H1 (cell line): Measurements from ENCODE around the gene EMD. TPM values are rescaled to one million over a fixed set of nuclear protein-coding genes. Genes with fewer than 3 reads are reported as not detected.

ENCODE experiments used
- CTCF ChIA-PET: fragments of 300-600 bp; sonication (Branson Sonifier 250); formaldehyde crosslinking; loops from one replicate; lab custom pipeline; 2021; ENCODE audit not compliant: partially characterized antibody; lab: Charles Lee
- POLR2A ChIA-PET: fragments of 300-600 bp; sonication (Branson Sonifier 250); formaldehyde crosslinking; loops from one replicate; lab custom pipeline; 2021; ENCODE audit warnings: inconsistent platforms; ENCODE audit not compliant: partially characterized antibody; lab: Charles Lee
- DNase-seq, 2 experiments: peaks; one replicate each; pipeline versions ENCODE4 v3.0.0 to v3.0.0-alpha.2; 2010 to 2022; ENCODE audit warnings: low spot score in 2 of 2, low read depth in 1 of 2, mixed read lengths in 1 of 2
- FAIRE-seq: peaks from 2 replicates; lab custom pipeline; 2011; peaks lifted over from hg19 to GRCh38; lab: Jason Lieb, UNC
- H2AFZ ChIP-seq: 2 replicates; pipeline ENCODE4 v1.8.1; 2012; ENCODE audit warnings: low read length, inconsistent platforms
- H2AK5ac ChIP-seq: 2 replicates; pipeline ENCODE4 v1.6.1; 2013; ENCODE audit warnings: low read depth, low read length
- H2BK120ac ChIP-seq: replicated peaks from 2 replicates; pipeline ENCODE3; 2013; ENCODE audit warnings: low read depth, low read length, inconsistent platforms
- H2BK12ac ChIP-seq: 2 replicates; pipeline ENCODE4 v1.6.1; 2013; ENCODE audit warnings: low read depth, low read length
- H2BK15ac ChIP-seq: 2 replicates; pipeline ENCODE4 v1.6.1; 2013; ENCODE audit warnings: low read length
- H2BK20ac ChIP-seq: 2 replicates; pipeline ENCODE4 v1.6.1; 2013; ENCODE audit warnings: low read length
- H2BK5ac ChIP-seq: 2 replicates; pipeline ENCODE4 v1.6.1; 2013; ENCODE audit warnings: low read depth, low read length
- H3K14ac ChIP-seq: 2 replicates; pipeline ENCODE4 v1.6.1; 2013; ENCODE audit warnings: inconsistent platforms; ENCODE audit not compliant: insufficient read length
- H3K18ac ChIP-seq: 2 replicates; pipeline ENCODE4 v1.6.1; 2013; ENCODE audit warnings: low read length; ENCODE audit errors: extremely low read depth
- H3K23ac ChIP-seq: 2 replicates; pipeline ENCODE4 v1.6.1; 2013; ENCODE audit warnings: inconsistent platforms; ENCODE audit not compliant: insufficient read length
- H3K23me2 ChIP-seq: 2 replicates; pipeline ENCODE4 v1.6.1; 2013; ENCODE audit warnings: low read depth, low read length
- H3K27ac ChIP-seq: 2 replicates; pipeline ENCODE4 v1.6.1; 2011; ENCODE audit warnings: low read depth, low read length, inconsistent platforms
- H3K27me3 ChIP-seq, 4 experiments: replicated peaks in 1 of 4; 1 replicate in 1 of 4; 2 replicates in 3 of 4; pipeline versions ENCODE4 v1.6.1 to v1.8.1; 2011 to 2013; ENCODE audit warnings: low read length in 3 of 4, mild to moderate bottlenecking in 3 of 4, inconsistent platforms in 2 of 4, mixed read lengths in 2 of 4, moderate library complexity in 1 of 4; ENCODE audit not compliant: control insufficient read depth in 3 of 4, insufficient read depth in 3 of 4; ENCODE audit errors: extremely low read depth in 1 of 4
- H3K36me3 ChIP-seq, 4 experiments: 2 replicates each; pipeline versions ENCODE4 v1.6.1 to v1.8.1; 2011 to 2013; ENCODE audit warnings: mild to moderate bottlenecking in 4 of 4, low read length in 3 of 4, moderate library complexity in 2 of 4, control low read depth in 1 of 4, inconsistent platforms in 1 of 4; ENCODE audit not compliant: insufficient read depth in 4 of 4, control insufficient read depth in 2 of 4
- H3K4ac ChIP-seq: replicated peaks from 2 replicates; pipeline ENCODE3; 2013; ENCODE audit warnings: low read length, low read depth, mixed read lengths, inconsistent platforms; ENCODE audit not compliant: insufficient read length
- H3K4me1 ChIP-seq, 4 experiments: replicated peaks in 1 of 4; 1 replicate in 1 of 4; 2 replicates in 3 of 4; pipeline versions ENCODE4 v1.6.1 to v1.8.1; 2011 to 2013; ENCODE audit warnings: low read length in 3 of 4, inconsistent platforms in 2 of 4, mixed read lengths in 1 of 4; ENCODE audit not compliant: insufficient read depth in 4 of 4, control insufficient read depth in 3 of 4
- H3K4me2 ChIP-seq, 2 experiments: 2 replicates each; pipeline versions ENCODE4 v1.6.1 to v1.8.1; 2011 to 2013; ENCODE audit warnings: low read depth in 2 of 2, low read length in 2 of 2, control low read depth in 1 of 2, inconsistent platforms in 1 of 2, mild to moderate bottlenecking in 1 of 2; ENCODE audit not compliant: insufficient read depth in 1 of 2
- H3K4me3 ChIP-seq, 4 experiments: fragments of 200-600, 300-600 bp in 1 of 4; sonication (generic), shearing (Covaris generic), sonication (Bioruptor Twin) in 1 of 4; 2 replicates each; pipeline versions ENCODE4 v1.5.1 to v1.8.1; 2011 to 2016; ENCODE audit warnings: low read length in 4 of 4, low read depth in 3 of 4, control low read depth in 2 of 4, inconsistent platforms in 2 of 4, mild to moderate bottlenecking in 2 of 4, mixed read lengths in 1 of 4, moderate library complexity in 1 of 4; ENCODE audit not compliant: insufficient read depth in 2 of 4; ENCODE audit errors: extremely low read depth in 1 of 4
- H3K56ac ChIP-seq: replicated peaks from 2 replicates; pipeline ENCODE3; 2013; ENCODE audit warnings: low read depth, mild to moderate bottlenecking, mixed read lengths, low read length, inconsistent platforms; ENCODE audit not compliant: insufficient read length
- H3K79me1 ChIP-seq: 2 replicates; pipeline ENCODE4 v1.6.1; 2013; ENCODE audit warnings: low read depth, low read length, control low read depth
- H3K79me2 ChIP-seq, 2 experiments: 2 replicates each; pipeline versions ENCODE4 v1.6.1 to v1.8.1; 2012 to 2013; ENCODE audit warnings: low read length in 2 of 2, mild to moderate bottlenecking in 2 of 2, inconsistent platforms in 1 of 2; ENCODE audit not compliant: insufficient read depth in 2 of 2, control insufficient read depth in 1 of 2
- H3K9ac ChIP-seq, 4 experiments: replicated peaks in 1 of 4; 1 replicate in 1 of 4; 2 replicates in 3 of 4; pipeline versions ENCODE4 v1.6.1 to v1.8.1; 2011 to 2013; ENCODE audit warnings: low read depth in 3 of 4, low read length in 3 of 4, control low read depth in 2 of 4, mild to moderate bottlenecking in 2 of 4, moderate library complexity in 2 of 4, inconsistent platforms in 1 of 4; ENCODE audit errors: extremely low read depth in 1 of 4
- H3K9me3 ChIP-seq, 2 experiments: 2 replicates each; pipeline versions ENCODE4 v1.6.1 to v1.8.1; 2012 to 2013; ENCODE audit warnings: mild to moderate bottlenecking in 2 of 2, moderate library complexity in 2 of 2, control low read depth in 1 of 2, inconsistent platforms in 1 of 2, low read depth in 1 of 2, low read length in 1 of 2, mixed read lengths in 1 of 2; ENCODE audit not compliant: insufficient read depth in 2 of 2
- H4K20me1 ChIP-seq, 2 experiments: replicated peaks in 1 of 2; 2 replicates each; pipeline versions ENCODE3 to v1.8.1; 2011 to 2013; ENCODE audit warnings: inconsistent platforms in 2 of 2, low read length in 2 of 2, mild to moderate bottlenecking in 1 of 2; ENCODE audit not compliant: insufficient read depth in 2 of 2, control insufficient read depth in 1 of 2
- H4K5ac ChIP-seq: 2 replicates; pipeline ENCODE4 v1.6.1; 2013; ENCODE audit warnings: low read length, low read depth, mixed read lengths, inconsistent platforms; ENCODE audit not compliant: insufficient read length
- H4K8ac ChIP-seq: 2 replicates; pipeline ENCODE4 v1.8.0; 2013; ENCODE audit warnings: mild to moderate bottlenecking, moderate library complexity, low read length, inconsistent platforms; ENCODE audit not compliant: insufficient read depth; ENCODE audit errors: extremely low read depth
- H4K91ac ChIP-seq: replicated peaks from 2 replicates; pipeline ENCODE3; 2013; ENCODE audit warnings: low read length, mixed read lengths, inconsistent platforms; ENCODE audit not compliant: insufficient read length
- TAF1 ChIP-seq: IDR thresholded peaks from 2 replicates; pipeline ENCODE4 v1.6.1; 2011; ENCODE audit warnings: mild to moderate bottlenecking, low read depth, low read length
- TCF12 ChIP-seq: IDR thresholded peaks from 2 replicates; pipeline ENCODE4 v1.6.1; 2011; ENCODE audit warnings: low read depth, mild to moderate bottlenecking, low read length
- WGBS, 2 experiments: shearing (Covaris generic) in 1 of 2; methylation state at CpG; one replicate each; pipeline versions ENCODE4 v1.1.6 to v1.1.7; 2013 to 2015; ENCODE audit warnings: low lambda C conversion rate in 2 of 2, mixed read lengths in 2 of 2, inconsistent platforms in 1 of 2, low coverage in 1 of 2, missing lambda C conversion rate in 1 of 2; ENCODE audit not compliant: insufficient replicate concordance in 2 of 2, insufficient coverage in 1 of 2, insufficient read length in 1 of 2; ENCODE audit errors: extremely low coverage in 1 of 2, missing lambda C conversion rate in 1 of 2; 5-methylcytosine and 5-hydroxymethylcytosine counted together
- polyA plus RNA-seq, 7 experiments: library from polyadenylated mRNA; depleted of rRNA in 3 of 7; stranded (reverse) in 5 of 7; unstranded in 2 of 7; fragments of >200 nt in 5 of 7; fragments of 200-250 nt in 2 of 7; gene quantifications; 1 replicate in 5 of 7; 2 replicates in 1 of 7; 4 replicates in 1 of 7; pipeline versions ENCODE4 v1.2.1 to v1.2.3, GENCODE V29; 2011 to 2013; ENCODE audit warnings: missing spikeins in 2 of 7, mixed read lengths in 2 of 7
- total RNA-seq: library from RNA; stranded (reverse); fragmentation: NEBNext Ultra II Directional; extraction: Animal tissue kit (Norgen Biotek cat#: 25700); gene quantifications from 2 replicates; pipeline ENCODE4 v1.2.1, GENCODE V29; 2021
- TF ChIP-seq, protein P1 (sequence below), 3 experiments: IDR thresholded peaks; 1 replicate in 2 of 3; 2 replicates in 1 of 3; pipeline versions ENCODE4 v1.5.1 to v1.6.1; 2011; ENCODE audit warnings: low read length in 3 of 3, mild to moderate bottlenecking in 3 of 3, inconsistent platforms in 2 of 3, low read depth in 1 of 3, moderate library complexity in 1 of 3; ENCODE audit not compliant: insufficient read depth in 1 of 3; ENCODE audit errors: control extremely low read depth in 1 of 3
- TF ChIP-seq, protein P2 (sequence below): IDR thresholded peaks from 2 replicates; pipeline ENCODE4 v1.6.1; 2012; ENCODE audit warnings: inconsistent platforms
- TF ChIP-seq, protein P3 (sequence below): IDR thresholded peaks from 2 replicates; pipeline ENCODE4 v1.6.1; 2011; ENCODE audit warnings: low read length, improper control_type of control experiment
- TF ChIP-seq, protein P4 (sequence below): IDR thresholded peaks from 2 replicates; pipeline ENCODE4 v1.6.1; 2012; ENCODE audit warnings: inconsistent platforms

The EMD gene
- total and polyA plus RNA-seq, 2 of the 8 experiments (the other 6 are each of a cell fraction or from before 2014, with no cell fraction given): 45.5 to 109 TPM

DNA sequence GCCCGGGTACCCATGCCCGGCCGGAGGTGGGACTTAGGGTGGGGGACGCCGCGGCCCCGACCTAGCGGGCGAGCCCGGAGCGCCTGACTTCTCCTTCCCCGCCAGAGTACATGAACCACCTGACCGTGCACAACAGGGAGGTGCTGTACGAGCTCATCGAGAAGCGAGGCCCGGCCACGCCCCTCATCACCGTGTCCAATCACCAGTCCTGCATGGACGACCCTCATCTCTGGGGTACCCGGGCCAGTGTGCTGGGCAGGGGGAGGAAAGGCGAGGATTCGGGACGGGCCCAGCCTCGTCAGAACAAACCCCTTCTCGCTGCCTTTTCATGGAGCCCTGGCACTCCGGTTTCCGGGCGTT, 32.9 kb downstream of the EMD start:
- FAIRE-seq (no peak), DNase-seq (peak in 1 of 2 experiments; percentile 78)
- peak overlapping the region; percentile 32 for H3K4ac ChIP-seq
- no peak overlapping the region for H2BK20ac ChIP-seq
- H3K4me3 ChIP-seq: peak overlapping the region; percentile 47 to 69 (median 62)
- no peak overlapping the region for H2BK5ac ChIP-seq
- no peaks in the 10 kb centered on the region for H3K23me2 ChIP-seq
- no peaks in the 10 kb centered on the region for H3K79me2 ChIP-seq
- H3K4me1 ChIP-seq: peaks cover 2 to 11% (median 3%) of the 10 kb centered on the region in 4 experiments; a peak in 4 of 7 replicates
- peak overlapping the region in 2 of 4 experiments; percentile 13 to 23; a peak in 3 of 7 replicates for H3K9ac ChIP-seq
- TF ChIP-seq TAF1 (0 out of 2 replicates have a peak, but pooled peaks have one; percentile 37), TCF12 (no peak)
- TF ChIP-seq, protein P1, sequence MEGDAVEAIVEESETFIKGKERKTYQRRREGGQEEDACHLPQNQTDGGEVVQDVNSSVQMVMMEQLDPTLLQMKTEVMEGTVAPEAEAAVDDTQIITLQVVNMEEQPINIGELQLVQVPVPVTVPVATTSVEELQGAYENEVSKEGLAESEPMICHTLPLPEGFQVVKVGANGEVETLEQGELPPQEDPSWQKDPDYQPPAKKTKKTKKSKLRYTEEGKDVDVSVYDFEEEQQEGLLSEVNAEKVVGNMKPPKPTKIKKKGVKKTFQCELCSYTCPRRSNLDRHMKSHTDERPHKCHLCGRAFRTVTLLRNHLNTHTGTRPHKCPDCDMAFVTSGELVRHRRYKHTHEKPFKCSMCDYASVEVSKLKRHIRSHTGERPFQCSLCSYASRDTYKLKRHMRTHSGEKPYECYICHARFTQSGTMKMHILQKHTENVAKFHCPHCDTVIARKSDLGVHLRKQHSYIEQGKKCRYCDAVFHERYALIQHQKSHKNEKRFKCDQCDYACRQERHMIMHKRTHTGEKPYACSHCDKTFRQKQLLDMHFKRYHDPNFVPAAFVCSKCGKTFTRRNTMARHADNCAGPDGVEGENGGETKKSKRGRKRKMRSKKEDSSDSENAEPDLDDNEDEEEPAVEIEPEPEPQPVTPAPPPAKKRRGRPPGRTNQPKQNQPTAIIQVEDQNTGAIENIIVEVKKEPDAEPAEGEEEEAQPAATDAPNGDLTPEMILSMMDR (IDR thresholded peaks at IDR 0.05; ENCODE audit: control extremely low read depth in 1 of 3, insufficient read depth in 1 of 3, low read depth in 1 of 3, low read length in 3 of 3): no peak
- TF ChIP-seq, protein P2, sequence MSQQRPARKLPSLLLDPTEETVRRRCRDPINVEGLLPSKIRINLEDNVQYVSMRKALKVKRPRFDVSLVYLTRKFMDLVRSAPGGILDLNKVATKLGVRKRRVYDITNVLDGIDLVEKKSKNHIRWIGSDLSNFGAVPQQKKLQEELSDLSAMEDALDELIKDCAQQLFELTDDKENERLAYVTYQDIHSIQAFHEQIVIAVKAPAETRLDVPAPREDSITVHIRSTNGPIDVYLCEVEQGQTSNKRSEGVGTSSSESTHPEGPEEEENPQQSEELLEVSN: 0 out of 2 replicates have a peak, but pooled peaks have one; percentile 11
- TF ChIP-seq, protein P3, sequence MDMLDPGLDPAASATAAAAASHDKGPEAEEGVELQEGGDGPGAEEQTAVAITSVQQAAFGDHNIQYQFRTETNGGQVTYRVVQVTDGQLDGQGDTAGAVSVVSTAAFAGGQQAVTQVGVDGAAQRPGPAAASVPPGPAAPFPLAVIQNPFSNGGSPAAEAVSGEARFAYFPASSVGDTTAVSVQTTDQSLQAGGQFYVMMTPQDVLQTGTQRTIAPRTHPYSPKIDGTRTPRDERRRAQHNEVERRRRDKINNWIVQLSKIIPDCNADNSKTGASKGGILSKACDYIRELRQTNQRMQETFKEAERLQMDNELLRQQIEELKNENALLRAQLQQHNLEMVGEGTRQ: 0 out of 2 replicates have a peak, but pooled peaks have one; percentile 11
- TF ChIP-seq, protein P4, sequence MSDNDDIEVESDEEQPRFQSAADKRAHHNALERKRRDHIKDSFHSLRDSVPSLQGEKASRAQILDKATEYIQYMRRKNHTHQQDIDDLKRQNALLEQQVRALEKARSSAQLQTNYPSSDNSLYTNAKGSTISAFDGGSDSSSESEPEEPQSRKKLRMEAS: 0 out of 2 replicates have a peak, but pooled peaks have one; percentile 35
- TF ChIP-seq, all 59 proteins: peak for 4
- Histone ChIP-seq H3K79me1 (no peaks in the 10 kb centered on the region), H3K36me3 (peaks cover 0 to 5% (median 0%) of the 10 kb centered on the region in 4 experiments; a peak in 1 of 8 replicates), H2BK15ac (no peak overlapping the region), H3K27me3 (no peaks in the 10 kb centered on the region), H3K23ac (no peak overlapping the region), H3K27ac (peak overlapping the region; percentile 1; the same call in 1 of the 2 replicates), H3K9me3 (no peaks in the 10 kb centered on the region), H2AFZ (0 out of 2 replicates have a peak overlapping the region, but pooled peaks have one; percentile 62), H4K20me1 (no peaks in the 10 kb centered on the region), H4K5ac (no peak overlapping the region), H2AK5ac (no peak overlapping the region), H3K14ac (no peak overlapping the region), H4K91ac (no peak overlapping the region), H3K18ac (no peak overlapping the region), H3K56ac (no peak overlapping the region), H4K8ac (no peak overlapping the region; the same call in 1 of the 2 replicates), H3K4me2 (peak overlapping the region; percentile 44 to 65), H2BK12ac (no peak overlapping the region), H2BK120ac (no peak overlapping the region)
- ChIA-PET POLR2A (interaction anchor here (0.7 to 6.4 kb wide), 5 partner anchors 9 to 46 kb away, joined by 3 to 124 read pairs (median 4); partner anchors contain the start of gene RPL10), CTCF (interaction anchor here (1.1 kb wide), 1 partner anchor 29 kb away, joined by 4 read pairs; no protein-coding TSS in a partner anchor)
- WGBS, 2 experiments: 12% methylated on average over 5 of the region's 29 CpGs; no CpG with 5 or more reads in 1 of the 2 experiments
